Epithelial cell of esophagus (primary cell): ENCODE measurements around the gene WDR11.

Experiments used
- DNase-seq: peaks from one replicate; pipeline ENCODE4 v3.0.0; 2010; ENCODE audit warnings: low read depth
- H3K4me3 ChIP-seq: 2 replicates; pipeline ENCODE4 v1.5.1; 2011; ENCODE audit warnings: mild to moderate bottlenecking, low read length, control low read depth
- TF ChIP-seq, protein P1 (sequence below): IDR thresholded peaks from 2 replicates; pipeline ENCODE4 v1.5.1; 2011; ENCODE audit warnings: low read depth, mild to moderate bottlenecking, low read length, control low read depth, inconsistent platforms; ENCODE audit not compliant: insufficient read depth; ENCODE audit errors: missing control alignments

The WDR11 gene, protein sequence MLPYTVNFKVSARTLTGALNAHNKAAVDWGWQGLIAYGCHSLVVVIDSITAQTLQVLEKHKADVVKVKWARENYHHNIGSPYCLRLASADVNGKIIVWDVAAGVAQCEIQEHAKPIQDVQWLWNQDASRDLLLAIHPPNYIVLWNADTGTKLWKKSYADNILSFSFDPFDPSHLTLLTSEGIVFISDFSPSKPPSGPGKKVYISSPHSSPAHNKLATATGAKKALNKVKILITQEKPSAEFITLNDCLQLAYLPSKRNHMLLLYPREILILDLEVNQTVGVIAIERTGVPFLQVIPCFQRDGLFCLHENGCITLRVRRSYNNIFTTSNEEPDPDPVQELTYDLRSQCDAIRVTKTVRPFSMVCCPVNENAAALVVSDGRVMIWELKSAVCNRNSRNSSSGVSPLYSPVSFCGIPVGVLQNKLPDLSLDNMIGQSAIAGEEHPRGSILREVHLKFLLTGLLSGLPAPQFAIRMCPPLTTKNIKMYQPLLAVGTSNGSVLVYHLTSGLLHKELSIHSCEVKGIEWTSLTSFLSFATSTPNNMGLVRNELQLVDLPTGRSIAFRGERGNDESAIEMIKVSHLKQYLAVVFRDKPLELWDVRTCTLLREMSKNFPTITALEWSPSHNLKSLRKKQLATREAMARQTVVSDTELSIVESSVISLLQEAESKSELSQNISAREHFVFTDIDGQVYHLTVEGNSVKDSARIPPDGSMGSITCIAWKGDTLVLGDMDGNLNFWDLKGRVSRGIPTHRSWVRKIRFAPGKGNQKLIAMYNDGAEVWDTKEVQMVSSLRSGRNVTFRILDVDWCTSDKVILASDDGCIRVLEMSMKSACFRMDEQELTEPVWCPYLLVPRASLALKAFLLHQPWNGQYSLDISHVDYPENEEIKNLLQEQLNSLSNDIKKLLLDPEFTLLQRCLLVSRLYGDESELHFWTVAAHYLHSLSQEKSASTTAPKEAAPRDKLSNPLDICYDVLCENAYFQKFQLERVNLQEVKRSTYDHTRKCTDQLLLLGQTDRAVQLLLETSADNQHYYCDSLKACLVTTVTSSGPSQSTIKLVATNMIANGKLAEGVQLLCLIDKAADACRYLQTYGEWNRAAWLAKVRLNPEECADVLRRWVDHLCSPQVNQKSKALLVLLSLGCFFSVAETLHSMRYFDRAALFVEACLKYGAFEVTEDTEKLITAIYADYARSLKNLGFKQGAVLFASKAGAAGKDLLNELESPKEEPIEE

DNA sequence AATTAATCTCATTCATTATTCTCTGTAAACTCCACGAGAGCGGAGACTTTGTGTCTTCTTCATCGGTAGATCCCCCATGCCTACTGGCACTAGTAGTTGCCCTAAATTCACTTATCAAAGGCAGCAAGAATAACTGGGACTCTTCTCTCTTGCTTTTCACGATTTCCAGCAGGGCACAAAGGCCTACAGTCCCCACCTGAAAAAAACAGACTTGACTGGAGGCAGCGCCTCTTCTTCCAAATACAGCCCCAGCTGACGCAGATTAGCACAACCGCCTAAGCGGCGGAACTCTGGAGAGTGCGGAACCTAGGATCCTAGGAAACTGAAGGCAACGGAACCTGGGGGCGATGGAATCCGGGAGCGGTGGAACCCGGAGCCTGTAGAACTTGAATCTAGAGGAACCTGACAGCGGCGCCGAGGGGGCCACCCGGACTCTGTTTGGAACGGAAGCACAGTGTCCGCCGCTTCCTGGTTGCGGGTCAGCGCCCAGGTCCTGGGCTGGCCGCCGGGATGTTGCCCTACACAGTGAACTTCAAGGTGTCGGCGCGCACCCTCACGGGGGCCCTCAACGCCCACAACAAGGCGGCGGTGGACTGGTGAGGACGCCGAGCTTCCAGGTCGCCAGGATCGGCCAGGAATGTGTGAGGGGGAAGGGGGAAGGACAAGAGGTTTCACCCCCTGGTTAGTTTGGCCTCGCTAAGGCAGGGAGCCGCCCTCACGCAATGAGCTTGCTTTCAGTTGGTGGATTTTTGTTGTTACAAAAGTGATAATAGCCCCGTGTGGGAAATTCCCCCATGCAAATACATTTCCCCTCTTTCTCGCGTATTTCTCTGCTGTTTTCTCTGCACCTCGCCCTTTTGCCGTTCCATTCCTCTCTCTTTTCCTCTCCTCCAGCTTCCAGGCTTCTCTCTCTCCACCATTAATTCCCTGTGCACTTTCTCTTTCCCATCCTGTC, at the start of gene WDR11:
Gene WDR11 (plus strand): TSS at position 452 of the 955 bp plus-strand sequence. CDS start 59 bp downstream, at position 511.
- peak; percentile 93 for DNase-seq
- TF ChIP-seq, protein P1, sequence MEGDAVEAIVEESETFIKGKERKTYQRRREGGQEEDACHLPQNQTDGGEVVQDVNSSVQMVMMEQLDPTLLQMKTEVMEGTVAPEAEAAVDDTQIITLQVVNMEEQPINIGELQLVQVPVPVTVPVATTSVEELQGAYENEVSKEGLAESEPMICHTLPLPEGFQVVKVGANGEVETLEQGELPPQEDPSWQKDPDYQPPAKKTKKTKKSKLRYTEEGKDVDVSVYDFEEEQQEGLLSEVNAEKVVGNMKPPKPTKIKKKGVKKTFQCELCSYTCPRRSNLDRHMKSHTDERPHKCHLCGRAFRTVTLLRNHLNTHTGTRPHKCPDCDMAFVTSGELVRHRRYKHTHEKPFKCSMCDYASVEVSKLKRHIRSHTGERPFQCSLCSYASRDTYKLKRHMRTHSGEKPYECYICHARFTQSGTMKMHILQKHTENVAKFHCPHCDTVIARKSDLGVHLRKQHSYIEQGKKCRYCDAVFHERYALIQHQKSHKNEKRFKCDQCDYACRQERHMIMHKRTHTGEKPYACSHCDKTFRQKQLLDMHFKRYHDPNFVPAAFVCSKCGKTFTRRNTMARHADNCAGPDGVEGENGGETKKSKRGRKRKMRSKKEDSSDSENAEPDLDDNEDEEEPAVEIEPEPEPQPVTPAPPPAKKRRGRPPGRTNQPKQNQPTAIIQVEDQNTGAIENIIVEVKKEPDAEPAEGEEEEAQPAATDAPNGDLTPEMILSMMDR: no peak
- peak within 1 kb of the TSS; percentile 94 for H3K4me3 ChIP-seq

DNA sequence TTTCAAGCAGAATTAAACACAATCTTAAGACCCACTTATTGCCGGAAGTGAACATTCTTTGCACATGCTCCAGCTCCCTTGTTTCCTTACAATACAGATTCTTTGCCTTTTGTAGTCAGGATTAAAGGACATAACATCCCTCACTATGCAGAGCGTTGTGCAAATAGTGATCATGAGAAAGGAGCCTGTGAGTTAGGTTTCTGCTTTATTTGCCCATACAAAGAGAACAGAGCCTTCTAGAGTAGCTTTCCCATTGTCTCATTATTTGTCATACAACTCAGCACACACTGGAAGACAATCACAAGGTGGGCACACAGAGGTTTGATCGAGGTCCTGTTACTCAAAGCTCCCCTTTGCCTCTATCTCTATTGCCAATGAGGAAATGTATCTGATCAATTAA, 48.2 kb upstream of the WDR11 start:
- no peak for DNase-seq
- TF ChIP-seq, protein P1: no peak
- no peak overlapping the region for H3K4me3 ChIP-seq

DNA sequence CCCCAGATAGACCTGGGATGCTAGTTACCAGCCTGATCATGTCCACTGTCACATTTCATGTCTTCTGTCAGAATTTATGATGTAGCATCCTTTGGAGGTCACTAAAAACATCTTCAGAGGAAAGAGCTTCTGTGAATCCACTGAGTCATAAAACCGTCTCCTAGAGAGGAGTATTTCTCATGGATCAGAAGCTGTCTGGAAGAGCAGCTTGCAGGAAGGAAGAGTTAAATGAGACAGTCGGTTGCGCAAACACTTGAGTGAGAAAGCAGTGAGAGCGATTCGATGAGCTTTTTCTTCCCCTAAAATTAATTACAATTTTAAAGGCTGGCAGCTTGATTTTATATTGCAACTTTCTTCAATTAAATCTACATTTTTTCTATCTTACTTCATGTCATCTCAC, 47.2 kb upstream of the WDR11 start:
- TF ChIP-seq, protein P1: no peak
- no peak overlapping the region for H3K4me3 ChIP-seq
- DNase-seq: peak; percentile 7

DNA sequence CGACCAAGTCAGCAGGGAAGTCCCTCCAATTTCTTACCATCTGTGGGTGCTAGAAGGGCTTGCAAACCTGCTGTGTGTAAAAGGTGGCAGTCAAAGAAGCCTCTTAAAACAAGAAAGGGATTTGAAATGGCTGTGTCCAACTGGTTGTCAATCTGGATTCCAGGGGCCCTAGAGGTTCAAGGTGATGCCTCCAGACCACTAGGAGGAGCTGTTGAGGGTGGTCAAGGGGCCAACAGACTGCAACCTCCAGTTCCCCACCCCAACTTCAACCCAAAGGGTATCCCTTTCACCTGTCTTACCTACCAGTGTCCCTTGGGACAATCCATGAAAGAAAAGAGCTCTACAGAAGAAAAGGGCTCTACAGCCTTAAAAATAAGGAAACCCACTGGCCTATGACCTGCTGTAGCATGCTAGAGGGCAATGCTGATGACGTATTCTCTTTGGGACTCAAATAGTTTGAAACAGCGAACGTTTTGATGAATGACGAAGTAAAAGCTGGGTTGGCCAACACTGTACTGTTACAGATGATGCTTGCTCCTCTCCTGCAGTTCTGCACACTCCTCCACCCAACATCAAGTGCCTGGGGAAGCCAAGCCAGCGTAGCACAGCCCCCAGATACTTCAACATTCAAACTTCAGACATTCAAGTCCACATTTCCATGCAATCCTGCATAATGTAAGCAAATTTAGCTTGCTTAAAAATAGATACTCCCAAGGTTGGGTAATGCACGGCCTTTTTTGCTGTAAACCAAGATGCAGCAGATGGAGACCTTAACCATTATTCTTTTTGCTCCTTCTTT, 45.9 kb upstream of the WDR11 start:
- DNase-seq: no peak
- no peak overlapping the region for H3K4me3 ChIP-seq
- TF ChIP-seq, protein P1: no peak

DNA sequence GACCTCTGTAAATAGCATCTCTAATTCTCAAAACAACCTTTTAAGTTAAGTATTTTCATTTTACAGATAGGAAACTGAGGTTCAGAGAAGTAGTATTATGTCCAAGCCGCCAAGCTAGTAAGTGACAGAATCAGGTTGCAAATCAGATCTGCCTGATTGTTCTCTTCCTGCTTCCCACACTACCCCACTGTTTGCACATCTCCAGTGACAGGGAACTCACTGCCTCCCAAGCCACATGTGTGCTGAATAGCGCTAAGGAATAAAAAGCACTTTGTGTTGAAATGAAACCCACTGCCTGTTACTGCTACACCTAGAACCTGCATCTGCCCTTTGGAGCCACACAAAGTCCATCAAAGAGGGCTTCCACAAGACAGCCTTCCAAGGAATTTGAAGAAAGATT, 45.1 kb upstream of the WDR11 start:
- no peak overlapping the region for H3K4me3 ChIP-seq
- no peak for DNase-seq
- TF ChIP-seq, protein P1: no peak
